Dedifferentiated amniotic fluid mesenchymal stem cell (primary cell): ENCODE data around the gene ZDHHC11B.
"Not testable (repeated sequence)": the region's sequence is repeated elsewhere in the genome, so short reads cannot be mapped to it uniquely, and the experiment has no call there.

Experiments
- DNase-seq: peaks from one replicate; pipeline ENCODE4 v3.0.0-alpha.2; 2016; ENCODE audit errors: extremely low spot score

The ZDHHC11B gene

DNA sequence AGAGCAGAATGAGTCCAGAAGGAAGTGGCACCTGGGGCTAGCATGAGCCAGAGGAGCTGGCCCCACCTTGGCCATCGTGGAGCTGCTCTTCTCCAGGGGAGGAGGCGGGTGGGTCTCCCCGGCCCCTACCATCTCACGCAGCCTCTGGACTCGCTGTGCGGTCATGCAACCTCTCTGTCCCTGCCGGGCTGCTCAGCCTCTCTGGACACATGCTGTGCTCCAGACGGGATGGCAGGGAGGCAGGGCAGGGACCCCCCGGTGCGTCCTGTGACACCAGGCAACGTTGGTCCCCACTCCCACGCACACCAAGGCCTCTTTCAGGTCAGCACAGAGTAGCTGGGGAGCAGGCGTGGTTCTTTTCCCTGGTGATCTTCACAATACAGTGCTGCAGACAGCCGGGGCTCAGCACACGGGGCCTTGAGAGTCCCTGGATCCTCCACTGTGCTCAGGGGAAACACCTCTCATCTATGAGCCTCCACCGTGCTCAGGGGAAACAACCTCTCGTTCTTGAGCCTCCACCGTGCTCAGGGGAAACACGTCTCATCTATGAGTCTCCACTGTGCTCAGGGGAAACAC is 30.9 kb downstream of the ZDHHC11B start:
- not testable (repeated sequence) for DNase-seq

DNA sequence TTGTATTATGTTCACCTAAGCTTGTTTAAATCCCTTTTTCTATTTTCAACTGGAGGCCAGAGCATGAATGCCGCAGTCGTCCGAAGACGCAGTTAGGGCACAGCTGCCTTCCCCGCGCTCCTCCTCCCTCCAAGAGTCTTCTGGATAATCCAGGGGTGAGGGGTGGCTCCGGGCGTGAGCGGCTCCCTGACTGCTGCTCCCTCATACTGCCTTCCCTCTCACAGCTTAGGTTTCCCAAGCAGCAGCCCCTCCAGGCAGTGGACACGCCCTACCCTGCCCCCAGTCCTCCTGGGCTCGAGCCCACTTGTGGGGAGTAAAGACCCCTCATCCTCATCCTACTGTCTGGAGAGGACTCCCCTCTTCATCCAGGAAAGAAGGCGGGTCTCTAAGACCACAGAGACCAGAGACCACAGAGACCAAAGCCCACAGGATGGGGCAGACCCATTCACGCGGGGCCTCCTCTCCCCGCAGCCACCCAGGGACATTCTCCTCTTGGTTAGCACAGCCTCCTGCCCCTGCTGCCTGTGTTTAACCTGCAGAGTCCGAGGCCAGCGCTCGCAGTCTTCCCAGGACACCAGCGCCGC is 31.9 kb downstream of the ZDHHC11B start:
- DNase-seq = not testable (repeated sequence)

DNA sequence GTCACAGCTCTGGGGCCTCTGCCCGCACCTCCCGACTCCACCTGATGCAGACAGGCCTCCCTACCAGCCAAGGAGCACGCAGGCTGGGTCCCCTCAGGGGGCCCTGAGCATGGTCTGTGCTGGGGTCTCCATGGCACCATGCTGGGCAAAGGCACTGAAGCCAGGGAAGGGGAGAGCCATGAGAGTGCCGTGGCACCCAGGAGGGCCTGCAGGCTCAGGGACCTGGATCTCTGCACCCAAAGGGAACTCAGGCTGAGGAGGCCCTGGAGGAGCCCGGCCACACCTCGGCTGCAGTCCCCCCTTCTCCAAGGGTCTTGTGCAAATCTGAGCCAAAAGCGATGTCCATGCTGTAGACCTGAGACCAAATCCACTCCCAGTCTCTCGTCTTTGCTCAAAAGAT is 32.5 kb downstream of the ZDHHC11B start:
- DNase-seq = not testable (repeated sequence)

DNA sequence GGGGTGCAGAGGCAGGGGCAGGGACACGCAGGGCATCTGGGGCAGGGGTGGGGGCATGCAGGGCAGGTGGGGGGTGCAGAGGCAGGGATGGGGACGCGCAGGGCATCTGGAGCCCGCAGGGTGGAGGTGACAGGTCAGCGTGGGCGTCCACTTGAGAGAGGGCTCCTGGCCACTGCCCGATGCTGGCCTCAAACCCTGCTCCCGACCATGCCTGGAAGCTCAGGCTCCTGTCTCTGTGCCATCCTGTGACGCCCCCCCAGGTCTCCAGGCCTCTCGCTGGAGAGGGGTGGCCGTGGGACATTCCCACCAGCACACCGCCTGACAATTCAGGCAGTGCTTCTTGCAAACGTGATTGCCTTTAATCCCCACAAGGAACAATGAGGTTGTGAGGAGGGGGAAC is 33.0 kb downstream of the ZDHHC11B start:
- DNase-seq = no peak

DNA sequence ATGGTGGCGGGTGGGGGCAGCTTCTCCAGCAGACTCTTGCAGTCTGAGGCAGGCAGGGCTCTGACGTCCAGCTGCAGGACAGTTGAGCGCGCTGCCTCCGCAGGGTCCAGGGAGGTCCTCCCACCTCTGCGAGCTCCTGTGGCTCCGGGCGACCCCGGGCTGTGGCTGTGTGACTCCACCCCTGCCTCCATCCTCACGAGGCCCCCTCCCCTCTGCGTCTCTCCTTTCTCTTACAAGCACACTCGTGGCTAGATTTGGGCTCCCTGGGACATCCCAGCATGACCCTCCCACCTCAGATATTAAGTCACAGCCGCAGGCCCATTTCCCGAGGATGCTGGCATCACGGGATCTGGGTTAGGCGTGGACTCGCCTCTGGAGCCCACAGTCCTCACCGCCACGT is 34.3 kb downstream of the ZDHHC11B start:
- not testable (repeated sequence) for DNase-seq

DNA sequence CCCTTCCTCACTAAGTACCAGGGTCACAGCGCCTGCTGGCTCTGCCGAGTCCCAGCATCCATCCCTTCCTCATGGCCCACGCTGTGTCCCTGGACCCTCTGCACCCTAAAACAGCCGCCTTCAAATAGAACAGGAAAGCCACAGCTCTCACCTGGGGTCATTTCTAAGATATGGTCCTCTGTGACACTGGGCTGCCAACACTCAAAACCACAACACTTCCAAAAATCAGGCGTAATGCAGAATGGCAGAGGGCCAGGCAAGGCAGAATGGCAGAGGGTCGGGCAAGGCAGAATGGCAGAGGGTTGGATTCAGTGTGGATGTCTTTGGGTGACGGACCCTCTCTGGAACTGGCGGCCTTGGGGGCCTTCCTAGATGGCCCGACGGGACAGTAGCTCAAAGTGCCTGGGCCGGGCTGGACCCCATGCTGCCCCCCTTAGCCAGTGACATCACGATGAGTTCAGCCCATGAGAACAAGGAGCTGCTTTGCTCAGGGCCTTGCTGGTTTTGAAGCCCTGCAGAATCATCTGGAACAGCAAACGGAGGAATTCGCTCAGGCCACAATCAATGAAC is 35.3 kb downstream of the ZDHHC11B start:
- no peak for DNase-seq

DNA sequence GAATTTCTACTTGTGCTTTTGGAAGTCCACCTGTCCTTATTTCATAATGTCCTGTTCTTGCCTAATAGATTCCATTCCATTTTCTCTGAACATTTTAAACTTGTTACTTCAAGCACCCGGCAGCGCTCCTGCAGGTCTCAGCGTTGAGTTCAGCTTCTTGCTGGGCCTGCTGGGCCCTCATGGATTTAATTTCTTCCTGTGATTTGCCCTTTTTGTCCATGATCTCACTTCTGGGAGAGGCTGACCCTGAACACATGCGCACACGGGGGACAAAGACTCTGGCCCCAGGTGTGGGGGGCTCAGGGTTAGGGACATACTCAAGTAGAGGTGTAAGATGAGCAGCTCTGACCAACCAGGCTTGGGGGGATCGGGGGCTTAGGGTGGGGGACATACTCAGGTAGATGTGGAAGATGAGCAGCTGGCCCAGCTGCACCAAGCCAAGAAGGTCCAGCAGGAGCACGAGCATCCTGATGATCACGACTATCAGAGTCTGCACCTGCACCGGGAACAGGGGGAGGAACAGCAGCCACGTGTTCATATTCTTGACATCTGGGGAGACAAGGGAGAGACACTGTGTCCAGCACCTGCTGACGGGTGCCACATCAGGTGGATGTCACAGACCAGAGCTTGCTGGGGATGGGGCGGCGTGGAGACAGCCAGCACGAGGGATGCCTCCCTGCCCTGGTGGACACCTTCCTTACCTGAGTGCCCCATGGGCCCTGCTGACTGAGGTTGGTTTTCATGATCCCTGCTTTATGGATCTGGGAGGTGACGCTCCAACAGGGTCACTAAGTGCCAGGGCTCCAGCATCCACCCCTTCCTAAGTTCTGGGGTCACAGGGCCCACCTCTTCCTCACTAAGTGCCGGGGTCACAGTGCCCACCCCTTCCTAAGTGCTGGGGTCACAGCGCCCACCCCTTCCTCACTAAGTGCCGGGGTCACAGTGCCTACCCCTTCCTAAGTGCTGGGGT is 36.2 kb downstream of the ZDHHC11B start:
- not testable (repeated sequence) for DNase-seq

DNA sequence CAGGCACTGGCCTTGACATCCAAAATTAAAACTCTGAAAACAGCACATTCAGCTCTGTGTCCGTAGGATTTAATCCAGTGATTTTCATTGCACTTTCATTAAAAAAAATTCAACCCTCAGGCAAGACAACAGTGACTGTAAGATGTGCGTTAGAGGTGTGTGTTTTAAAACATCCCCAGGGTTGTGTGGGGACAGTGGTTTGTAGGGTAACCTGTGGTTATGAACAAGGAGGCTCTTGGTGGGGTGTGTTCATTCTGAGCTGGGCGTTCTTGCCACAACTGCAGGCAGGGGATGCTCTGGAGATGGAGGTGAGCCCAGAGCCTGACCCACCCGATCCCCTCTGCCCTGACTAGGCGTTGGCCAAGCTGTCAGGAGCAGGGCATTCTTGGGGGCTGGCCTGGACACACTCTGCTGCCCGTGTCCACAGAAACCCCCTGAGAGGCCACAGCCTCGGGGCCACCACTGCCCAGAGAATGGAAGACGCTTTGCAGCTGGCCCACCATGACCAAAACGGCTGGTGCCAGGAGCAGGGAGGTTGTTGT is 37.2 kb downstream of the ZDHHC11B start:
- DNase-seq = not testable (repeated sequence)

DNA sequence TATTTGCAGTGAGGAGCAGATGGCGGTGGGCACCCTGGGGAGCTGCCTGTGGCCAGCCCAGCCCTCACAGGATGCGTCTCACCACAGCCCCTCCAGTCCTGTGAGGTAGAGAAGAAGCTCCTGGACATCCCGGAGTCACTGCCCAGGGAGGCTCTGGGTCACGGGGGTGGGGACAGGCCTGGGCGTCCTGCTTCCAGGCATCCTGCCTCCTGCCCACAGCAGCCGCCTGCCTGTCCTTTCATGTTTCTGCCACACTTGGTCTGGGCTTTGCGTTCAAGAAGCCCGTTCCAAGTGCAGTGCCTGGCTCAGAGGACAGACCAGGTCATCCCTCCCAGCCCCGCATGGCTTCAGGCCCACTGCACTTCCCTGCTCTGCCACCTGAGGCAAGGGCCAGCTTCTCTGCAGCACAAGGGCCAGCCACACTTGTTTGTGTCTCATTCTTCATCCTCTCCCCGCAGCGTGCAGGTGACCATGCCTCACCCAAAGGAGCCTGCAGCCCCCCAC is 38.2 kb downstream of the ZDHHC11B start:
- DNase-seq = no peak

DNA sequence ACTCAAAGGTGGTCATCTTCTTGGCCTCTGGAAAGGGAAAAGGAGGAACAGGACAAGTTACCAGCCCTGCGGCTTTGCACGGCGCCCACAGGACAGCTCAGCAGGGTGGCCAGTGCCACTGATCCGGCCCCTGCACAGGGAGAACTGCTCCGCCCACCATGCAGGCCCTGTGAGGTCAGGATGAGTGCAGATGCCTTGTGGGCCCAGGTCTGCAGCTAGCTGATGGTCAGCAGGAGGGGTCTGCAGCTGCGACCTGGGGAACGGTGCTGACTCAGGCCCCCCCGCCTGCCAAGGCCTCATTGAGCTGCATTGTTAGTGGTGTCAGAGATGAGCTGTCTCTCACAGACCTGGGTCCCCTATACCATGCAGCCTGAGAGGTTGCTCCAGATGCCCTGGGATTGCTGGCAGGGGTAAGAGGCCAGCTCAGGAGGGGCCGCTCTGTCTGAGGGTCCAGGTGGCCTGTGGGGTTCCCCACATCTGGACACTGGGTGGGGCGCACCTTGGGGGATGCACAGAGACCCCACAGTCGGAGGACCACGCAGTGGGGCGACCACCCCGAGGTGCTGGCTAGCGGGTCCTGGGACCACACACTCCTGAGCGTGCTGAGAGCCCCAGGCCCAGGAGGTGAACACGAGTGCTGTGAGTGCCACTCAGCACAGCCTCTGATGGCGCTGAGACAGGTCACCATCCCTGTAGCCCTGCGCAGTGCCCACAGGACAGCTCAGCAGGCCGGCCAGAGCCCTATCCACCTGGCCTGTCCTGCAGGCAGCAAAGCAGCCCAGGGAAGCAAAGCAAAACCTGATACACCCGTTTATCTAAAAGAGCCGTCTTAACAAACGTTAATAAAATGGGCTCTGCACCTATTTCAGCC is 39.0 kb downstream of the ZDHHC11B start:
- not testable (repeated sequence) for DNase-seq

DNA sequence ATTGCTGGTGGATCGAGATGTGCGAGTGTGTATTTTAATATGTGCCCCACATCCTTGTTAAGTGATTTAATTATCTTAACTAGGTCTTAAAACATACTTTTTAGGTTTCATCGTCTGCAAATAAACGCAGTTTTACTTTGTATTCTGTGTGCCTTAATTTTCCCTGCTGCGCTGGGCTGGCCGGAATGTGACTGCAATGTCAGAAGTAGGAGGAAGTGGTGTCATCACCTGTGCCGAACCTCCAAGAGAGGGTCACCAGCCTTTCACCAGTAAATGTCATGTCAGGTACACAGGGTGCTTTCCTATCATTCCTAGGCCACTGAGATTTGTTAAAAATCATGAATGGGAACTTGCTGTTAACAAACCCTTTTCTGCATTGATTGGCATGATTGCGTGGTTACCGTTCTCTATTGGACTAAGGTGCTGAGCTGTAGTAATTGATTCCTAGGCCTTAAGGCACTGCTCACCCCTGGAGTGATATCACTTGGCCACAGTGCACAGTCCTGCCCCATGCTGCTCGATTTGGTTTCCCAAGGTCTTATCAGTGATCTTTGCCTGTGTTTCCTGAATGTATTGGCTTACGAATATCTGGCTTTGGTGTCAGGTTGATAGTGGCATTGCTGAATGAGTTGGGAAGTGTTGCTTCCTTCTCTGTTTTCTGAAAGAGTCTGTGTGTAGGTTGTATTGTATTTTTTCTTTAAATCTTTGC is 40.7 kb downstream of the ZDHHC11B start:
- DNase-seq = not testable (repeated sequence)

DNA sequence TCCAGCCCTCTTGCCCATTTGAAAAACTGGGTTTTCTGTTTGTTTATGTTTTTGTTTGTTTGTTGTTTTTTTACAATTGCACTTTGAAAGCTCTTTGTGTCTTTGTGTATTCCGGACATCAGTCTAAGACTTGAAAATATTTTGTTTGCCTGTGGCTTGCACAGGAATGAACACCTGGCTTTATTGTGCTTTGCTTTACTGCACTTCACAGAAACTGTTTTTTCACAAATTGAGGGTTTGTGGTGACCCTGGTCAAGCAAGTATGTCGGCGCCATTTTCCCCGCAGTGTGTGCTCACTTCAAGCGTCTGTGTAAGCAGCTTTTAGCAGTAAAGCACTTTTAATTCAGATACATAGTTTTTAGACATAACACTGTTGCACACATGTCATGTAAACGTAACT is 42.3 kb downstream of the ZDHHC11B start:
- DNase-seq = not testable (repeated sequence)

DNA sequence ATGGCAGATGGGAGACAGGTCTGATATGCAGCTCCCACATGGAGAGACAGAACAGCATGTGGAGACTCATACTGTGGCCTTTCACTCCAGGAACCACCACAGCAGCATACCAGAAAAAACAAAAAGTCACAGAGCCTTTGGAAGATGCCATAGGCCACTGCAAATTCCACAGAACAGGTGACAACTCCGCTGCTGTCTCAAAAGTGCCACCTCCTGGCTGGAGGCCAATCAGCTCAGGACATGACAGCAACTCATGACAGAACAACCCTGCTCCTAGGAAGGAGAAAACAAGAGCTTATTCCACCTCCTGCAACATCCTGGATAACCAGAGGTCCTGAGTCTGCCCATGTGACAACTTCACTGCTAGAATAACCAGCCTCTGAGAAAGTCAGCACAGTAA is 50.4 kb downstream of the ZDHHC11B start:
- DNase-seq = not testable (repeated sequence)

DNA sequence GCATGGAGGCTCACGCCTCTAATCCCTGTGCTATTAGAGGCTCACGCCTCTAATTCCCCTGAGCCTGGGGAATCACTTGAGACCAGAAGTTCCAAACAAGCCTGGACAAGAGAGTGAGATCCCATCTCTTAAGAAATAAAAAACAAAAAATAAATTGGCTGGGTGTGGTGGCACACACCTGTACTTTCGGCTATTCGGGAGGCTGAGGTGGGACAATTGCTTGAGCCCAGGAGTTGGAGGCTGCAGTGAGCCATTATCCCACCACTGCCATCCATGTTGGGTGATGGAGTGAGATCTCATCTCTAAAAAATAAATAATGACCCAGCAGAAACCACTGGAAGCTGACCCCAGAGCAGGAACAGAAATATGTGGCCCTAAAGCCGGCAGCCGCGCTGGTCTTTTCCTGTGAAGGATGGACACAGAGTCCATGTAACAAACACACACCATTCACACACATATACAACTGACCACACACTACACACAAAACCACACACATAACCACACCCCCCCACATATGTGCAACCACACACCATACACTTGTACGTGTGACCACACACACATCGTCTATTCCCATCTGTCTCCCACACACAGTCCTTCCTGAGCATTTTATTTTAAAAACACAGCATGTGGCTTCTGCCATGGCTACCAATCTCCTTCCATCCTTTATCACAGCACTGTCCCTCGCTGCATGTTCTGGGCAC is 51.6 kb downstream of the ZDHHC11B start:
- not testable (repeated sequence) for DNase-seq

DNA sequence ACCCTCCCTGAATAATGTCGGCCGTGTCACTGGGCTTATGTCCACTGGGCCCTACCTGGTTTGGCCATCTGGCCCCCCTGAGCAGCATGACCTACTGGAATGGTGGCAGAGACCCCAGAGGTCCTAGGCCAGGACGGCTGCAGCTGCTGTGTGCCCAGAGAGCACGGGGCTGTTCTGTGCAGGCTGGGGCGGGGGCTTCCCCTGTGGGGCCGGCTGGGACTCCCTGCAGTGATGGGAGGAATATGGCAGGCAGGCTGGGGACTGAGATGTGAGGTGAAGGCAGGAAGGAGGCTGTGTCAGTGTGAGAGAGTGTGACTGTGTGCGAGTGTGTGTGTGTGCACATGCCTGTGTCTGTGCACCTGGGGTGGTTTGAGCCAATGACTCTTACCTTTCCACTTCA is 55.3 kb downstream of the ZDHHC11B start:
- not testable (repeated sequence) for DNase-seq

DNA sequence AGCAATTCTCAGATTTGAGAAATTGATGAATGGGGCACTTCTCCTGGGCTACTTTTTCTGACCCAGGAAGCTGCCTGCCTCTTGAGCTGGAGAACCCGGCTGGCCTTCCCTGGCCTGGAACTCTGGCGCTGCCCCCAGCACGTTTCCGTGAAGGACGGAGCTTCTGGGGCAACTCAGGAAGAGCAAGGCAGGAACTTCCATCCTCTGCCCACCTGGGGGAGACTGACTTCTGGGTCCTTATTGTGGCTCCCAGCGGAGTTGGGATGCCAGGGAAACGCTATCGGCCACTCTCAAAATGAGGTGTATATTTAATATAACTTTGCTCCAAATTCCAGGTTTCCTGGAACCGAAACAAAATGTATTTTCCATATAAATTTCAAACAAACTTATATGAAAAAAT is 57.4 kb downstream of the ZDHHC11B start:
- not testable (repeated sequence) for DNase-seq

DNA sequence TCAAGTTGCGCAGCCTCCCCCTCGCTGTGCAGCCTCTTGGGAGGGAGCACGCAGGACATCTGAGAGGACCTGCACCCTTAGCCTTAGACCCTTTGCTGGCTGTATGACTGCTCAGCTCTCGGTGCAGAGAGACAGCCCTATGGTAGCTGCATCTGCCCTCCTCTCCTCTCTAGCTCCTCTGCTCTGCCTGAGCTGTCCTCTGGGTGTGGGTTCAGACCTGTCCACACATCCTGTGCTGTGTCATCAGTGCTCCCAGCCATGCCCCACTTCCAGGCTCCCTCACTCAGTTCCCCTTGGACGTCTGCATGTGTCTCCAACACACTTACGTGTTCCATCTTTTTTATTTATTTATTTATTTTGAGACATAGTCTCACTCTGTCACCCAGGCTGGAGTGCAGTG is 60.7 kb downstream of the ZDHHC11B start:
- DNase-seq = not testable (repeated sequence)

DNA sequence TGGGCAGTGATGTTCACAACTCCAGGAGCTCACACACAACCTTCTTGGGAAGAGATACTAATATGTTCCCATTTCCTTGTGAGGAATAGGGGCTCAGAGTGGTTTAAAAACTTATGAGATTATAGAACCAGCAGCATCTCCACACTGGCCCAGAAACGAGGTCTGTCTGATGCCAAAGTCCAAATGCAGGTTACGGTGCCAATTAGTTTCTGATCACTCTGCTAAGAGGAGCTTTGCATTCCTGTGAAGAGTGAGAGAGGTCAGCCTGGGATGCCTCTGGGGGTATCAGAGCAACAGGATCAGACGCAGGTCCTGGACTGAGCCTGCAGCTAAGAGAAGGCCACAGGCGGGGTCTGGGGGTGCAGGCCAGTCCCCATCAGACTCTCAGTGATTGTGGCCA is 61.2 kb downstream of the ZDHHC11B start:
- DNase-seq = not testable (repeated sequence)

DNA sequence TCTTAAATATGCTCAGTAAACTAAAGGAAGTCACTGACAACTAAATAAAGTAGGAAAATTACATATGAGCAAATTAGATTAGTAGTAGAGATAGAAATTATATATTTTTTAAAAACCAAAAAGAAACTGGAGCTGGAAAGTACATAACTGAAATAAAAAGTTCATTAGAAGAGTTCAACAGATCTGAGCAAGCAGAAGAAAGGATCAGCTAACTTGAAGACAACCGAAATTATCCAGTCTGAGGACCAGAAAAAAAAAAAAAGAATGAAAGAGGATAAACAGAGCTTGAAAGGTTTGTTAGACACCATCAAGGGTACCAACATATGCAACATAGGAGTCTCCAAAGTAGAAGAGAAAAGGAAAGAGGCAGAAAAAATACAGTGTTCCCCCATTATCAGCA is 65.2 kb downstream of the ZDHHC11B start:
- not testable (repeated sequence) for DNase-seq

DNA sequence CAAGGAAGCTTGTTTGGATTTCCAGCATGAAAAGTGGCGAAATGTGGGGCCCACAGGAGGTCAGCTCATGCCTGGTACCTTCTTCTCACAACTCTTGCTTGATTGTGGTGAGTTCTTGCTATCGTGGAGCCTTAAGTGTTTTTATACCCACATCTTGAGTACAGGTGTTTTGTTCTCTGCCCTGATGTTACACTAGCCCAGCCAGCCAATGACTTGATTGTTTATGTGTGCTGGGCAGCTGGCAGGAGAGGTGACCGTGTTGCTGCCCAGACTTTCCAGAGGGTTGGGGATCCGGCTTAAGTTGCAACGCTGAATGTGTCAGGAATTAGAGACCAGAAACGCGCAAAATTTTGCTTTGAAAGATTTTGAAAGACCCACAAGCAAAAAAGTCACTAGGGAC is 67.4 kb downstream of the ZDHHC11B start:
- DNase-seq = no peak
